GM06990 (cell line): ENCODE measurements around the gene CAMKMT.

Experiments
- DNase-seq: peaks from one replicate; pipeline ENCODE4 v3.0.0-alpha.2; 2011; ENCODE audit not compliant: insufficient read length; ENCODE audit errors: extremely low read depth
- H3K27me3 ChIP-seq: replicated peaks from 2 replicates; pipeline ENCODE4 v1.6.0; 2011; ENCODE audit warnings: low read length; ENCODE audit not compliant: control insufficient read depth, insufficient read depth
- H3K36me3 ChIP-seq: 2 replicates; pipeline ENCODE4 v1.5.1; 2011; ENCODE audit warnings: low read length; ENCODE audit not compliant: control insufficient read depth, insufficient read depth
- H3K4me3 ChIP-seq: replicated peaks from 2 replicates; pipeline ENCODE4 v1.5.1; 2011; ENCODE audit warnings: low read depth, mild to moderate bottlenecking, control low read depth, low read length
- CTCF ChIP-seq: IDR thresholded peaks from 2 replicates; pipeline ENCODE4 v1.5.1; 2011; ENCODE audit warnings: low read length, control low read depth, mild to moderate bottlenecking, inconsistent platforms; ENCODE audit not compliant: insufficient read depth, poor library complexity, severe bottlenecking

The CAMKMT gene

GRCh38 chr2:44596537-44597320 is 235.0 kb downstream of the CAMKMT start:
- TF ChIP-seq CTCF, result no peak
- Histone ChIP-seq H3K36me3 (no peaks in the 10 kb centered on the region), H3K27me3 (no peaks in the 10 kb centered on the region), H3K4me3 (no peak overlapping the region)
- peak; percentile 55 for DNase-seq

- Histone ChIP-seq H3K27me3 (no peaks in the 10 kb centered on the region), H3K36me3 (no peaks in the 10 kb centered on the region), H3K4me3 (no peak overlapping the region)
- peak; percentile 34 for DNase-seq
- no peak for TF ChIP-seq CTCF
These were observed 236.8 kb downstream of the CAMKMT start for GRCh38 chr2:44598330-44599119.

GRCh38 chr2:44599130-44599529 is 237.4 kb downstream of the CAMKMT start:
- H3K36me3 ChIP-seq, result no peaks in the 10 kb centered on the region
- DNase-seq, result peak; percentile 43
- no peaks in the 10 kb centered on the region for H3K27me3 ChIP-seq
- H3K4me3 ChIP-seq, result no peak overlapping the region
- no peak for TF ChIP-seq CTCF

GRCh38 chr2:44602446-44602845 is 240.7 kb downstream of the CAMKMT start:
- Histone ChIP-seq H3K4me3 (no peak overlapping the region), H3K36me3 (no peaks in the 10 kb centered on the region), H3K27me3 (no peaks in the 10 kb centered on the region)
- DNase-seq, result no peak
- no peak for TF ChIP-seq CTCF

GRCh38 chr2:44605511-44605910 is 243.8 kb downstream of the CAMKMT start:
- no peak for TF ChIP-seq CTCF
- no peaks in the 10 kb centered on the region for H3K36me3 ChIP-seq
- no peaks in the 10 kb centered on the region for H3K27me3 ChIP-seq
- no peak for DNase-seq
- no peak overlapping the region for H3K4me3 ChIP-seq
